Measurements from ENCODE around the gene FREM3.

The FREM3 gene

DNA sequence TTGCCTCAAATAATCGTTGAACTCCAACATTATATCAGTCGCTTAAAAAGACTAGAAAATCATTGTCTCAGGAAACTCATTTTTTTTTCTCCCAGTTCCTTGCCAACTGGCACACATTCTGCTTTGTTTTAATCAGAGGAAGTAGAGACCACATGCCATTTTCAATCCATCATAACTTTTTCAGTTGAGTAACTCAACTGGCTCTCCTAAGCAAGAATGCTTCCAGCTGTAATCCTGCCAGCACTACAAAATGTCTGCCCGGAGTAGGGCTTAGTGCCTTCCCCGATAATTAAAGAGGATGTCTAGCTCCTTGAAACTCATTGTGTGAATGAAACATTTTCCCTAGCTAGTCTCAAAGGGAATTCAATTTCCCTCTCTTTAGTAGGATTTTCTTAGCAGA is 33.0 kb downstream of the FREM3 start:
- no peak for DNase-seq (ENCODE audit: low spot score)

DNA sequence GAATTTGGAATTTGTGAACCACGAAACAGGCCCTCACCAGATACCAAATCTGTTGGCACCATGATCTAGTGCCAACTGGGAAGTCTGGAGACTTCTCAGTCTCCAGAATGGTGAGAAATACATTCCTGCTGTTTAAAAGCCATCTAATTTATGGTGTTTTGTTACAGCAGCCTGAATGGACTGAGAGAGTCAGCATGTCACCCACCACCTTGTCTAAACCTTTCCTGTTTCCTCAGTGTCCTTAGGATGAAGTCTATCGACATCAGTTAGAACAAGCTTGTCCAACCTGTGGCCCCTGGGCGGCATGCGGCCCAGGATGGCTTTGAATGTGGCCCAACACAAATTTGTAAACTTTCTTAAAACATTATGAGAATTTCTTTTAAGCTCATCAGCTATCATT is 42.1 kb downstream of the FREM3 start:
- DNase-seq (ENCODE audit: low spot score), result no peak

DNA sequence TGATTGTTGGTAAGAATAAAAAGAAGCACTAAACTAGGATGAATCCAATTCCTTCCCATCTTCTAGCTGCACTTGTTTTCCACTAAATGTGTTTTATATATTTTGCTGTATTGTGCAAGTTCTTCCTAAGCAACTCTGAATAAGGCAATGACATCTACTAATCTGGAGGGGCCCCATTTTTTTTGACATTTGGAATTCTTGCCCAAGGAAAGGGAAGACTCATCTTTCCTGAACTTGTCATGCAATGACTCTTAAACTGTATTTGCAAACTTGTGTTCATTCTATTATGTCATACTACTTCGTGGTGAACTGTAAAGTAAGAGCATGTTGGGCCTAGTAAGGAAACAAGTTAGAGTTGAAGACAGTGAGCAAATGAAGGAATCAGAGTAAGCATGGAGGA is 45.9 kb downstream of the FREM3 start:
- no peak for DNase-seq (ENCODE audit: low spot score)

DNA sequence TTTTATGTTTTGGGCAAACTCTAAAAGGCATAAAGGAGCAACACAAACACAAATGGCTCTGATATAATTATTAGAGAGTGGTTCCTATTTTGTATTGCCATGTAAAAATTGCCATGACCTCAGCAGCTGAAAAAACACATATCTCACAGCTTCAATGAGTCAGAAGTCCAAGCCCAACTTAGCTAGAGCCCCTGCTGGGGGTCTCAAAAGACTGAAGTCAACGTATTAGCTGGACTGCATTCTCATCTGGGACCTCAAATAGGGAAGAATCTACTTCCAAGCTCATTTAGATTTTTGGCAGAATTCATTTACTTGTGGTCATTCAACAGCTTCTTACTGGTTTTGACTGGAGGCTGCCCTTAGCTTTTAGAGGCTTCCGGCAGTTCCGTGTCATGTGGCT is 47.4 kb downstream of the FREM3 start:
- no peak for DNase-seq (ENCODE audit: low spot score)

DNA sequence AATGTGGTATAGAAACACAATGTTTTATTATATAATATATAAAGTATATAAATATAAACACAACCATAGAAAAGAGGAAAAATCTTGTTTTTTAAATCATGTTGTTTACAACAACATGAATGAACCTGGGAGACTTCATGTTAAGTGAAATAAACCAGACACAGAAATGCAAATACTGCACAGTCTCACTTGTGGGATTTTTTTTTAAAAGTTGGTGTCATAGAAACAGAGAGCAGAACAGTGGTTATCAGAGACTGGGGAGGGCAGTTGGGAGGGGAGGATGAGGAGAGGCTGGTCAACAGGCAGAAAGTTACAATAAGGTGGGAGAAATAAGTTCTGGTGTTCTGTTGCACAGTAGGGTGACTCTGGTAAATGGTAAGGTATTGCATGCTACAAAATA is 57.1 kb downstream of the FREM3 start:
- no peak for DNase-seq (ENCODE audit: low spot score)

DNA sequence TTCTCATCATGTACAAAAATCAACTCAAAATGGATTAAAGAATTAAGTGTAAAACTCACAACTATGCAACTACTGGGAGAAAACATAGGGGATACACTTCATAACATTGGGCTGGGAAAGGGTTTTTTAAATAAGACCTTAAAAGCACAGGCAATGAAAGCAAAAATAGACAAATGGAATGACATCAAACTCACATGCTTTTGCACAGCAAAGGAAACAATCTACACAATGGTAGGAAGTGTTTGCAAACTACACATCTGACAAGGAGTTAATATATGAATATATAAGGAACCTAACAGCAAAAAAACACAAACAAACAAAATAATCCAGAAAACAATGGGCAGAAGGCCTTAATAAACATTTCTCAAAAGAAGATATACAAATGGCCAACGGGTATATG is 57.9 kb downstream of the FREM3 start:
- no peak for DNase-seq (ENCODE audit: low spot score)

DNA sequence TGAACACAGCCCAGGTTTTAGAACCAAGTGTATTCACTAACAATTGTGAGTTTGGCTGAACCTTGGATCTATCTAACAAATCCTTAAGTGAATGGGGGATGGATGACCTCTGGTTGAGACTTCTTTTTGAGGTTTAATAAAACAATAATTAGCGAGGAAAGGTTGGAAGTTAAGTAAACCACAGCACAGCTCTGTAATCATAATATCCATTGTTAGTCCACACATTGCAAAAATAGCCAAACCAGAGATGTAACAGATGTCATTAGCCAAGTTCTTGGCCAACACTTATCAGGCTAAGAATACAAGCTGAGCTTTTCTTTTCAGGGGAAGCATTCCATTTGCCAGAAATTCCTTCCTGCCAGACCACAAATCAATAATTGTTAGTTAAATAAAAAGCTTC is 59.1 kb downstream of the FREM3 start:
- no peak for DNase-seq (ENCODE audit: low spot score)

DNA sequence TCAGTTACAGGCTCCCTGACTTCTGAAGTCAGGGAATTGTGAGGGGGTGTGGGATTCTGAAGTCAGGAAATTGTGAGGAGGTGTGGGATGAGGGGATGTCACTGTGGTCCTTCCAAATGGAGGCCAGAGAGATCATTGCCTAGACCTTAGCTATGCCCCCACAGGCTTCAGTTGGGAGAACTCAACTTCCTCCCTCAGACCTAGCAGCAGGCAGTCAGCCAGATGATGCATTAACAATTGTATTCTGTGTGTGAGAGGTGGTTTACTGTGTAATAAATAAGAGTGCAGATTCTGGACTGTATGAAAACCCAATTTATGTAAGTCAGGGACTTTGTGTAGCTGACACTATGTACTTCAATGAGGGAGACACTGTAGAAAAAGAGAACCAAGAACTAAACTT is 65.7 kb downstream of the FREM3 start:
- no peak for DNase-seq (ENCODE audit: low spot score)

DNA sequence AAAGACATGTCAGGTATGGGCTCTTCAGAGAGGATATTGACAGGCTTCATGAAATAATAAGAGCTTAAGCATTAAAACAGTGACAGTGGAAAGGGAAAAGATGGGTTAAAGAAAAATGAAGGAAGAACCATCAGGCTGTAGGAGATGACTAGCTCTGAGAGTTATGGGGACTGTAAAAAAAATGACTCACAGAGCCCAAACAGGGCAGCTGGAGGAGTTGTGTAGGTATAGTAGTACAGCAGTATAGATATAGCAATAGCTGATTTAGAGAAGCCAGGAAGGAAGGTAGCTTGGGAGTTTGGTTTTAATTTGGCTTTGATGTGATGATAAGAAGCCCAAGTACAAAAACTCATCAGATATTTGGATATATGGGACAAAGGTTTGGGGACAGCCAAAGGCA is 66.6 kb downstream of the FREM3 start:
- no peak for DNase-seq (ENCODE audit: low spot score)

DNA sequence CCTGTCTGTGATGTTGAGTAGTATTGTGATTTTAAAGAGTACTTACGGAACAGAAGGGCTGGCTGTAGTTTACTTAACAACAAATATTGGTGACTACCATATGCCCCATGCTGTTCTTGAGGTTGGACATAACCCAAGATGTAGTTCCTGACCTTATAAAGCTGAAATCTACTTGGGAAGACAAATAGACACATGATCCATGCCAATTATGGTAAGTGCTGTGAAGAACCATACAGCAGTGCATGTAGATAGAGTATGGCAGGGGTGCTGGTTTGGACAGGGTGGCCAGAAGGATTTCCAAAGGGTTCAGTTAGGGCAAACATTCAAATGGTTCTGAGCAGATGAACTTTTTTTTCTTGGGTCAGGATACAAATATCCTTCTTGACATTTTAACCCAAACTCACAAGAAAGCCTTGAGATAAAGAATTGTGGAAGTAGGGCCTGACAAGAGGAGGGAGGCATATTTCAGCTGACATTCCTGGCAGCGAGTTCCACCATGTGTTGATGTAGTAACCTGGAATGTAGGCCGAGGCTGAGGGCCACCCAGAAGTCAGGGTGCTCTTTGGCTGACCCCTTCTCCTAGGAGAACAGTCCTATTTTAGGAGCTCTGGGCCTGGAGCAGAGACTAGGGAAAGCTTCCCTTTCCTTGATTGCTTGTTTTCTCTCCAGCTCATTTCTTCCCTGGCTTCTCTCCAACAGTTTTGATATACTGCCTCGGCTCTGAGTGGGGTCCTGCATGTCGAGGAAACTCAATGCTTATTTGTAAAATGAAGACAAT is 74.2 kb downstream of the FREM3 start:
- no peak for DNase-seq (ENCODE audit: low spot score)

DNA sequence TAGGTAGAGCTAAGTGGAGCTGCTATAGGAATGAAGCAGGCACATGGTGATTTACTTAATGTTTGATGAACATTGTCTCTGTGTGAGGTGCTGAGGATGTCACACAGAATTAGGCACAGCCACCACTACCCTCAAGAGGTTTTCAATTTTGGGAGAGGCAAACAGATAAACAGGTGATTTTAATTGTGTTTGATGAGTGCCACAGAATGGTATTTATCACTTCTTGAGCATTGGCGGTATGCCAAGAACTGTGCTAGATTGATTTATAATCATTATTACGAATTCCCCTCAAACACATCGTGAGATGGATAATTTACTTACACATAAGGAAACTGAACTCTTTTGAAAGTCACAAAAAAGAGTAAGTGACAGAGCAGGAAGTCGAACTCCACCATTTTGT is 74.8 kb downstream of the FREM3 start:
- no peak for DNase-seq (ENCODE audit: low spot score)

DNA sequence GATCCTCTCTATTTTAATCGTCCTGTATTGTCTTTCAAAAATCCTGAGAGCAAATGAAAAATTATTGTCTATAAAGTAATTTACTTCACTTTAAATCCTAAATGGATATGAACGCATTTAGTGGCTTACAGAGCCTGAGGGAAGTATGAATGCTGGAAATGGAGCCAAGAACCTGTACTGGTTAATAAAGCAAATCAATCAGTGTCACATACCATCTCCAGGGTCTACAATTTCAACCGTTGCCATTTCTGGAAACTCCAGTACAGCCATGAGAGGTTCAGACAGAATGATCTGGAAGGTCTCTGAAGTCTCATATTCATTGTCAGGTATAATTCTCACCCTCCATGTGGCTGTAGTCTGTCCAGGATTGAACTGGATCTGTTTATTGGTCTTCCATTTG is 76.6 kb downstream of the FREM3 start:
- DNase-seq (ENCODE audit: low spot score), result no peak

DNA sequence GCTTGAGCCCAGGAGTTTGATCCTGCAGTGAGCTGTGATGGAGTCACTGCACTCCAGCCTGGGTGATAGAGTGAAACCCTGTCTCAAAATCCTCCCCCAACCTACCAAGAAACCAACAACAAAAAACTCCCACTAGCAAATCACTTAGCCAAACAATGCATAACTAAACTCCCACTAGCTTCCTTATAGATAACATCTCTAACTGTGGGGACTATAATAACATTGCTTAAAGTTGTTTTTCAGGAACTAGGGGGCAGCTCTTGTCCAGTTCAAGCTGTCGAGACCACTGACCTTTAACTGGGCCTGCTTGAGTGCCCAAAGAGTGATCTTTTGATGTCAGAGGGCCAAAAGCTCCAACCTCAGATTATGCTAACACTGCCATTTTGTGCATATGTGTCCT is 81.7 kb downstream of the FREM3 start:
- no peak for DNase-seq (ENCODE audit: low spot score)

DNA sequence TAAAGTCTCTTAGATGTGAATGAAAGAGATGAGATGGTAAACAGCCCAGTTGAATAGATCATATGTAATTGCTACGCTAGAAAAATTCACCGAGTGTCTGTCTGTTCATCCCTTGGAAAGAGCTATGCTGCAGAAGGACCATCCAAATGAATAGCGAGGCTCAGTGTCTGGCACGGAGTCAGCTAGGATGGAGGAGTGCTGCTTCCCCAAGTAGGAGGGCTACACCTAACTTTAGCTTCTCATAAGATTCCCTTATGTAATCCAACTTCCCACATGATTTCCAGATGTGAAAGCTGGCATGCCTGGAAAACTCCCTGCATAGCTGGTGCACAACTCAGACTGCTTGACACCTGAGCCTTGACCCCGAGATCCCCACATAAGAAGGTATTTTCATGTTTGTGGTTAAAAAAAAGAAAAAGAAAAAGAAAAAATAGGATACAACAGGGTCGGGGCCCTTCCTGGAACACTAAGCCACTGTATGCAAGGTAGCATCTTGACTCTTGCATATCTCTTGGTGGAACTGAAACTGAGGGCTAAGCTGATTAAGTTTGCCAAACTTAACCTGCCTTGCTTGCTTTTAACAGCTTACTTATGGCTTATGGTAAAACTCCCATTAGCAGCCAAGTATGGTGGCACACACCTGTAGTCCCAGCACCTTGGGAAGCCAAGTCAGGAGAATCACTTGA is 82.3 kb downstream of the FREM3 start:
- no peak for DNase-seq (ENCODE audit: low spot score)

DNA sequence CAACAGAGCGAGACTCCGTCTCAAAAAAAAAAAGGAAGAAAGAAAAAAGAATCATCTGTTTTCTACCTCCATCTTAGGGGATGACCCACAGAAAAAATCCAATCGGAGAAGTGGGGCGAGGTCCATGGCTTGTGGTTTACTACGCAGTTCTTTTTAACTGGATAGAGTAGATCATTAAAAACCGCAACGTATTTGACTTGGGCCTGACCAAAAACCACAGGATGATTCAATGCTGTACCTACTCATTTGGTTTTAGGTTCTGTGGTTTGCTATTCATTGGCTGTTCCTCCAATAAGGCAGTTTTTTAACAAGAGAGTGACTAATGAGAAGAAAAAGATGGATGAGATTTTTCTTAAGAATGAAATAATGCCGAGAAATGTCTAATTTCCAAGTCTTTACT is 83.7 kb downstream of the FREM3 start:
- no peak for DNase-seq (ENCODE audit: low spot score)

DNA sequence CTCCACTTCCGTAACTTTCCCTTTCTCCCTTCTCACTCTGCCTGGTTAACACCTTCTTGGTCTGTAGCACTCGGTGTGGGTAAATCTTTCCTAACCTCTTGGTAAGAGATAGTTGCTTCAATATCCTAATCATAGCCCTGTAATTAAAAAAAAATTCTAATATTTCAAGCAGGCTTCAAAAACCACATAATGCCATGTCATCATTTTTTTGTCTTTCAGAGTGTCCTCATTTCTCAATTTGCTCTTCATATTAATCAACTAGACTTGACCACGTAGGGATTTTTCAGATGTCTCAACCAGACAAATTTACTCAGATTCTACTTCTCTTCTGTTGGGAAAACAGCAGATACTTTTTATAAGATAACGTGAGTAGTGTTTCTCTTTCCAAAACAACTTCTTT is 91.0 kb downstream of the FREM3 start:
- no peak for DNase-seq (ENCODE audit: low spot score)

DNA sequence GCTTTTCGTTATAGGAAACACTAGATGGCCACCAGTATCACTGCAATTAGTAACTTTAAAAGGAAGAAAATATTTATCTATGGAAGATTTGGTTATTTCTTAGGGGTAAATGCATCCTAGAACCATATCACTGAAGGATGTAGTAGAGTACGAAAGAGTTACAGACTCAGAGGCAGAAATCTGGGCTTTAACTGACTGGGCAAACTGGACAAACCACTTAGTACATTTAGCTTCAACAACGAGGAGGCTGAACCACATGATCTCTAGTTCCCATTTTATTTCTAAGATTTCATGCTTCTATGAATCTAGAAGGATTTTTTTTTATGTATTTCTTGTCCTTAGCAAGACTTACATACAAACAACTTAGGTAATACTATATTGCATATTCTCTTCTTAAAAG is 94.0 kb downstream of the FREM3 start:
- DNase-seq (ENCODE audit: low spot score), result no peak

DNA sequence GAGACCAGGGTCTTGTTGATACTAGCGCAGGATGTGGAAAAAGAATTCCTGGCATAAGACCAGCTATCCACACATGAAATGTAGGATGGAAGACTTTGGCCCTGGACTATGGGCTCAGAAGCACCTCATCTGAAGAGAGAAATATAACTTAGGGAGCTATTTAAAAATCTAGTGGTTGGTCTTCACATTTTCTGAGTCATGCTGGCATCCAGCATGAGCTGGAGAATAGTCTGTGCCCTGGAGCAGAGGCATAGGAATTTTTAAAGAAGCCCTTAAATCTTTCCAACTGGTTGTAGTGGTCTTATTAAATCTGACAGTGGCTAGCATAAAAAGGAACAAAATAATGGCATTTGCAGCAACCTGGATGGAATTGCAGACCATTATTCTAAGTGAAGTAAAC is 100.6 kb downstream of the FREM3 start:
- no peak for DNase-seq (ENCODE audit: low spot score)

DNA sequence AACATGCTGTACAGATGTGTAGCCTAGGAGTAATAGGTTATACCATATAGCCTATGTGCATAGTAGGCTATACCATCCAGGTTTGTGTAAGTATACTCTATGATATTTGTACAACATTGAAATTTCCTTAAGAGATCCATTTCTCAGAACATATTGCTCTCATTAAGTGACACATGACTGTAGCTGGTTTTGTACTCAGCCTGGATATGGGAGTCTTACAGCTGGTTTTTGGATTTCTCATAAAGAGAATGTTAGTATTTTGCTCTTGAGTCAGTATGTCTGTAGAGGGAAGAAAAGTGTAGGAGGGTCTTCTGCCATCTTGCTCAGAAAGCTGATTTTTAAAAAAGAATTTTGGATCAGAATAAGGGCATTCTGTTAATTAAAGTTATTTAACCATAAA is 101.7 kb downstream of the FREM3 start:
- DNase-seq (ENCODE audit: low spot score), result no peak

DNA sequence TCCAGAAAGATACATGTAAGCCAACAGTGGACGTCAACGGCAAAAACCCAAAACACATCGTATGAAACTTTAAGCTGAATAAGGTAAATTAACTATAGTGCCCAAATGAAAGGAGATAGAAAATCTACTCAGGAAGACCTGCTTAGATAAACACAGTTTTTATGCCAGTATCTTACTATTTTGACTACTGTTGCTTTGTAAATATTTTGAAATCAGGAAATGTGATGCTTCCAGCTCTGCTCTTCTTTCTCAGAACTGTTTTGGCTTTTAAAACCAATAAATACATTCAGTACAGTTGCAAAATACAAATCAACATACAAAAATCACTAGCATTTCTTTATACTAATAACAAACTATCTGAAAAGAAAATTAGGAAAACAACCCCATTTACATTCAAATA is 103.2 kb downstream of the FREM3 start:
- DNase-seq (ENCODE audit: low spot score), result no peak

DNA sequence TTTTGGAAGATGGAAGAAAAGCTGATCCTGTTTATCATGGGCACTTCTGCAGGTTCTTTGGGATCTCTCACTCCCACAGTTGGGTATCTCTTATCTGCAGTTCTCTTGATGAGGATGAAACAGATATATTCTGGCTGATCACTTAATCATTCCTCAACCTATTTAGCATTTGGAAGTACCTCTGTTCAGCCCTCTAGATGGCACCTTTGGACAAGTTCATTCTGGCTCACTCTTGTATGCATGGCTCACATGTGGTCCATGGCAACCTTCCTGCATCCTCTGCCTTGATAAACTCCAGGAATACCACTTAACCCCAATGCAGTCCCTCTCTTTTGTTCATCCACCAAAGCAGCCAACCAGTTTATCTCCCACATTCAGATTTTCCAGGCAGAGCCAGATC is 112.8 kb downstream of the FREM3 start:
- no peak for DNase-seq (ENCODE audit: low spot score)

DNA sequence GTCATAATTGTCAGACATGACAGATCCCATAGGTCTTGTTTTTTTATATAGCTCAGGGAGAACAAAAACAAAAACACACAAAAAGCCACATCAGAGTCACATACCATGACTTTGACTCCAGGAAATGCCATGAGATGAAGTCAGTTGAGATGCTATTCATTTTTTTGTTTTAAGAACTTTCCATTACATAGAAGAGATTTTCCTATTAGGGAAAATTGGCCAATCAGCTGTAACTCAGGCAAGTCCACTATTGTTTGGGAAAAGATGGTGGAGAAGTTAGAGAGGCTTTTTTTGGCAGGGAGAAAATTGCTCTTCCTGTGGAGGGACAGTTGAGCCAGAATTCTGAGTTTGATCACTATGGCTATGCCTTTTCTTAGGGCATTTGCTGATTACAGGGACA is 114.4 kb downstream of the FREM3 start:
- DNase-seq (ENCODE audit: low spot score), result no peak

DNA sequence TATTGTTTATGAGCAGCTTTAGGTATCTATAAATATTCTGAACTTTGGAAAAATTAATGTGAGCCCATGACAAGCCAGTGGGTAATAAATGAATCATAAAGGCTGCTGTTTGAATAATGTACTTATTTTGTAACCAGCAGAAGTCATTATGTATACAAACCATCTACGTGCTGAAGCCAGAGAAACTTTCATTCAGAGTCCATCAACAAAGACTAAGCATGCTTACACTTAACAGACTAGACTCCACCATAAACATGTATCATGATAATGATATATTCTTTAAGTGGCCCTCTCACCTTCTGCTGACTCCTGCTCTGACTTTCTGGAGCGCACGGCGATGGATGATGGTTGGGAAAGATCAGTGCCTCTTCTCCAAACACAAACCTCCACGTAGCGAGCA is 114.9 kb downstream of the FREM3 start:
- DNase-seq (ENCODE audit: low spot score), result no peak

DNA sequence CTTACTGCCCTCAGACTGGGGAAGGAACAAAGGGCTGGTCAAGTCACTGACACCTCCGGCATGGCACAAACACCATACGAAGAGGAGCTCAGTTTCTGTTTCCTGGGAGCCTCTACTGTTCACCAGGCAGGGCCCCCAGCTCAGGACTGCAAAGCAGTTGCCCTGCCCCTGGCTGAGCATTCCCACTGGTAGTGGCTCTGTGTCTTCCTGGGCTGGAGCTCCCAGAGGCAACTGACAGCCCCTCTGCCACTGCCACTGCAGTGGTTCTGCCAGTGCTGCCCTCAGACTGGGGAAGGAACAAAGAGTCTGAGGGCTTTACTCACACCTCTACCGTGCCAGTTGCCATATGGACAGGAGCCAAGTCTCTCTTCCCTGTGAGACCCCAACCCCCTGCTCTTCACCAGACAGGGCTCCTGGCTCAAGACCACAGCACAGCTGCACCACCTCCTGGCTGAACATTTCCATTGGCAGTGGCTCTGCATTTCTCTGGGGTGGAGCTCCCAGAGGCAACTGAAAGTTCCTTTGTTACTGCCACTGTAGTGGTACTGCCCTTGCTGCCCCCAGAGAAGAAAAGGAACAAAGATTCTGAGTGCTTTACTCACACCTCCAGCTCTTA is 119.0 kb downstream of the FREM3 start:
- DNase-seq (ENCODE audit: low spot score), result no peak

All from CD4-positive, alpha-beta T cell treated with Interleukin-2 at 100 ng/mL for 4 hours (primary cell).